ENCODE data around the gene EPB41L4B.
"Not testable (repeated sequence)": the region's sequence is repeated elsewhere in the genome, so short reads cannot be mapped to it uniquely, and the experiment has no call there.

The EPB41L4B gene

DNA sequence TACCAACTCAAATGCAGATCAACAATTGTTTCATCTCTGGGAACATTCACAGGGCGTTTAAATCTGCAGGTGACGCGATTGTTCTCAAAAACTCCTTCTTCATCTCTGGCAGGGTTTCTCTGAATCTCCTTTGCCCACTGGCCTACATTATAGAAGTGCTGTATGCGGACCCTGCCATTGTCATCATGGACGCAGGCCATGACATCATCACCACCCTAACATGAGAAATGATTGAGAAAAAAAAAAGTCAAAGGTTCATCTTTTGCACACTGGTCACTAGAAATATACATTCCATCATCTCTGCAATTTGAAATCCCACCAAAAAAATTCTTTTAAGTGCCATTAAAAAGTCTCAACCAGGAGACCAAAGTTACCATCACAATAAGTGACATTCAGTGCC, 179.5 kb downstream of the EPB41L4B start:
- Mint-ChIP-seq H3K27me3 (no peaks in the 10 kb centered on the region), H3K4me1 (peaks cover 6% of the 10 kb centered on the region), H3K4me3 (no peak overlapping the region), H3K9me3 (no peaks in the 10 kb centered on the region), H3K27ac (no peak overlapping the region)
- DNase-seq = no peak
- no peak for ATAC-seq

- H3K9me3 Mint-ChIP-seq = no peaks in the 10 kb centered on the region
- H3K27me3 Mint-ChIP-seq = no peaks in the 10 kb centered on the region
- H3K4me3 Mint-ChIP-seq = no peak overlapping the region
- no peak for ATAC-seq
- DNase-seq = no peak
- H3K4me1 Mint-ChIP-seq = peaks cover 6% of the 10 kb centered on the region
- H3K27ac Mint-ChIP-seq = no peak overlapping the region
Observed at GRCh38 chr9:109139851-109140250, 181.0 kb downstream of the EPB41L4B start.

DNA sequence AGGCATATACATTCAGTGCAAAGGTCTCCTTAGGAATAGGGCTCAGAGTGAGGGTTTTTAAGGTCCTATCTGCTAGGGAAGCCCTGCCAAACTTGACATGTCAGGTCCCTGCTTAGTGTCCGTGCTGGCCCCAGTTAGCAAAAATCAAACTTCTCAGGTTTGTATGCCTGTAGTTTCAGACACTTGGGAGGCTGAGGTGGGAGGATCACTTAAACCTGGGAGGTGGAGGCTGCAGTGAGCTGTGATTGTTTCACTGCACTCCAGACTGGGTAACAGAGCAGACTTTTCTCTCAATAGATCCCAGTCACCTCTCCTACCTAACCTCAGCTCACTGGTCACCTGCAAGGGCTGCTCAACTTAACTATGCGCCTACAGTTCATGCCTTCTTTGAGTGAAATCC, 182.4 kb downstream of the EPB41L4B start:
- no peaks in the 10 kb centered on the region for H3K27me3 Mint-ChIP-seq
- ATAC-seq = no peak
- H3K4me3 Mint-ChIP-seq = no peak overlapping the region
- no peak for DNase-seq
- no peak overlapping the region for H3K27ac Mint-ChIP-seq
- H3K9me3 Mint-ChIP-seq = no peaks in the 10 kb centered on the region
- no peaks in the 10 kb centered on the region for H3K4me1 Mint-ChIP-seq

- no peak for DNase-seq
- no peak overlapping the region for H3K27ac Mint-ChIP-seq
- no peaks in the 10 kb centered on the region for H3K27me3 Mint-ChIP-seq
- H3K9me3 Mint-ChIP-seq = no peaks in the 10 kb centered on the region
- no peak overlapping the region for H3K4me3 Mint-ChIP-seq
- no peaks in the 10 kb centered on the region for H3K4me1 Mint-ChIP-seq
- ATAC-seq = no peak
Observed at GRCh38 chr9:109134167-109134578, 186.7 kb downstream of the EPB41L4B start.

- Mint-ChIP-seq H3K27me3 (no peaks in the 10 kb centered on the region), H3K4me1 (no peaks in the 10 kb centered on the region)
Observed at GRCh38 chr9:109133533-109133932, 187.3 kb downstream of the EPB41L4B start.

GRCh38 chr9:109132567-109133021, 188.3 kb downstream of the EPB41L4B start:
- no peaks in the 10 kb centered on the region for H3K9me3 Mint-ChIP-seq
- DNase-seq (no peak), ATAC-seq (no peak)
- H3K4me1 Mint-ChIP-seq = no peaks in the 10 kb centered on the region
- H3K27me3 Mint-ChIP-seq = no peaks in the 10 kb centered on the region
- no peak overlapping the region for H3K4me3 Mint-ChIP-seq
- no peak overlapping the region for H3K27ac Mint-ChIP-seq

More at GRCh38 chr9:109133533-109133932, 187.3 kb downstream of the EPB41L4B start:
- no peak for DNase-seq
- no peak for ATAC-seq
- Mint-ChIP-seq H3K27ac (no peak overlapping the region), H3K9me3 (no peaks in the 10 kb centered on the region), H3K4me3 (no peak overlapping the region)

DNA sequence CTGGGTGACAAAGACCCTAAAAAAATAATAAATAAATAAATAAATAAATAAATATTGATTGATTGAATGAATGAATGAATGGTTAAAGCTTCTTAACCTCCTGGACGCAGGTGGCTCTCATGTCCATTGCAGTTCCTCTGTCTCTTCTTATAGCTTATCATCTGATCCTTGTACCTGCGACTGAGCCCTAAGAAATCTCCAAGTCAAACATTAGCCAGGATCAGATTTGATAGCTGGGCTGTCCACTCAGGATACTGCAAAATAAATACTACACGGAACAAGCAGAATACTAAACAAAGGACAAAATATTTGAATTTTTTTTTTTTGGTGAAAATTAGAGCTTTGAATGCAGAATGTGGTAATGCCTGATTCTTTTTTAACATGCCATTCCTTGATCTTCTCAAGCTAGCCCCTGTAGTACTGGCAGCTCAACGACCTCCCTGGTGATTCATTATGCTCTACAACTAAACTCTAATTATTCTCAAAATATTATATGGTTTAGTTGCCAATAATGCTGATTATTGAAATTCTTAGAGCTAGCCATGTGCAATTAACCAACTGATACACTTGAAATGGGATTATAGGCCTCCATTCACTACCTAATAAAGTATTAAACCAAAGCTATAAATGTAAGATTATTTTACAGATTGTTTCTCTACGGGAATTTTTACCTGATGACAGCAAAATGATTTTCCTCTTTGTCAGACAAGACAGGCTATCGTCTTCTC, 191.2 kb downstream of the EPB41L4B start:
- DNase-seq = no peak
- Mint-ChIP-seq H3K4me3 (no peak overlapping the region), H3K9me3 (no peaks in the 10 kb centered on the region), H3K27me3 (no peaks in the 10 kb centered on the region), H3K4me1 (no peaks in the 10 kb centered on the region), H3K27ac (no peak overlapping the region)
- no peak for ATAC-seq

- not testable (repeated sequence) for H3K27ac Mint-ChIP-seq, H3K9me3 Mint-ChIP-seq, ATAC-seq, DNase-seq, H3K27me3 Mint-ChIP-seq, H3K4me3 Mint-ChIP-seq
- peaks cover 11% of the 10 kb centered on the region for H3K4me1 Mint-ChIP-seq
Observed at GRCh38 chr9:109126671-109127070, 194.2 kb downstream of the EPB41L4B start.

GRCh38 chr9:109124121-109124520, 196.7 kb downstream of the EPB41L4B start:
- Mint-ChIP-seq H3K27ac (no peak overlapping the region), H3K4me1 (peaks cover 18% of the 10 kb centered on the region), H3K27me3 (no peaks in the 10 kb centered on the region), H3K4me3 (no peak overlapping the region), H3K9me3 (no peaks in the 10 kb centered on the region)
- ATAC-seq (no peak), DNase-seq (no peak)

DNA sequence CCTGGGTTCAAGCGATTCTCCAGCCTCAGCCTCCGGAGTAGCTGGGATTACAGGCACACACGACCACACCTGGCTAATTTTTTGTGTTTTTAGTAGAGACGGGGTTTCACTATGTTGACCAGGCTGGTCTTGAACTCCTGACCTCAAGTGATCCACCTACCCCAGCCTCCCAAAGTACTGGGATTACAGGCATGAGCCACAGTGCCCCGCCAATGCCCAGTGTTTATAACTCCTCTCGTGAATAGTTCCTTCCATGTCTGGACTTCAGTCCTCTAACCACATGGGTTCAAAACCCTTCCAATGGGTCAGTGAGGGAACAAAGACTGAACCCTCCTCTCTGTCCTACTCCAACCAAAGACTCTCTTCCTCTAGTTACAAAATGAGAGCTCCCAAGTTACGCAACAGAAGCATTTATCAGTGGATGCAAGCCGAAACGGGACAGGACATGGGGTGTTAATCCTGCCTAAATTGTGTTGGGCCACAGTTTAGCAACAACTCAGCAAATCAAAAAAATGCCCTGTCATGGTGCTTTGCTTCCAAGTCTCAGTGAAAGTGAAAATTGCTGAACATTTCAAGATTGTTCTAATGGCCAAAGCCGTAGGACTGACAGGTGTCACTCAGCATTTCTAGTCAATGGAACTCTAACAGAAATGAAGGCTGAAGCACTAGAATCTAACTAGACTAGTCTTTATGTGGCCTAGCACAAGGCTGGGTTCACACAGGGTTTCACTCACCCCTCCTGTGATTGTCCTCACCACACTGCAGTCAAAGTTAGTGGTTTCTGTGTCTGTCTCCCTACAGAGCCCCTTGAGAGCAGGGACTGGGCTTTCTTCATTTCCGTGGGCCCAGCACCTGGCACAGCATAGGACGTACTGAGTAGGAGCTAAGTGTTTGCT, 197.9 kb downstream of the EPB41L4B start:
- no peaks in the 10 kb centered on the region for H3K27me3 Mint-ChIP-seq
- no peak for ATAC-seq
- no peak overlapping the region for H3K4me3 Mint-ChIP-seq
- no peak overlapping the region for H3K27ac Mint-ChIP-seq
- H3K9me3 Mint-ChIP-seq = no peaks in the 10 kb centered on the region
- no peak for DNase-seq
- peaks cover 18% of the 10 kb centered on the region for H3K4me1 Mint-ChIP-seq
